ENCODE data around the gene HSPB8.

HSPB8 gene

DNA sequence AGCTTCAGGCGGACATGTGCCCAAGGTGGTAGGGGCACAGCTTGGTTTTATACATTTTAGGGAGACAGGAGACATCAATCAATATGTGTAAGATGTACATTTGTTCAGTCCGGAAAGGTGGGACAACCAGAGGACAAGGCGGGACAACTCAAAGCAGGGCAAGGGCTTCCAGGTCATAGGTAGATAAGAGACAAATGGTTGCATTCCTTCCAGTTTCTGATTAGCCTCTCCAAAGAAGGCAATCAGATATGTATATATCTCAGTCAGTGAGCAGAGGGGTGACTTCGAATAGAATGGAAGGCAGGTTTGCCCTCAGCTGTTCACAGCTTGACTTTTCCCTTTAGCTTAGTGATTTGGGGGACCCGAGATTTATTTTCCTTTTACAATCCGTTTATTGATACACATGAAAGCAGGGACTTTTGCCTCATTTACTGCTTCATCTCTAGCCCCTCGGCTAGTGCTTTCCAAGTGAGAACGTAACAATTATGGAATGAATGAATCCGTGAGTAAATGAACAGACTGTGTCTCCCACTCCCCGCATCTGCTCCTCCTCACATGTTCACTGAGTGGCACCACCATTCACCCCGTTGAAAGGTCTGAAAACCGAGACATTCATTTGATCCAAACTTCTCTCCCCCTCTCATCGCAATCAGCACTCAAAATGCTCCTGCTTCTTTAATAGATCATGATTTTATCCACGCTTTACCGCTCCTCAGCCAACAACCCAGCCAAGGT, 6.9 kb upstream of the HSPB8 start:
- DNase-seq: no peak

DNA sequence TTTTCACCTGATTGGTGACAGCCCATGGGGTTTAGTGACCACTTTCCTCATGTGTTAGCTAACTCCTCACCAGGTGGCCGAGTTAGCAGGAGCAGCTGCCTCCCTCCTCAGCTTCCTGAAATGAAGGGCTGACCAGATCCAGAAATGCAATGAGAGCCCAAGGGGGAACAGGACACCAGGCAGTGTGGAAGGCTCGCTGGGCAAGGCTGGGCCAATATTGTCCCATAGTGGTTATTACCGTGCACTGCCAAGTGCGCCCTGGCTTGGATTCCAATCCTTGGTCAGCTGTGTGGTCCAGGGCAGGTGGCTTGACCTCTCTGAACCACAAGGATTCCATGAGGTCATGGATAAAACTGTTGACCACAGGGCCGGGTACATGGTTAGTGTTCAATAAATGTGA, 3.6 kb upstream of the HSPB8 start:
- no peak for DNase-seq

DNA sequence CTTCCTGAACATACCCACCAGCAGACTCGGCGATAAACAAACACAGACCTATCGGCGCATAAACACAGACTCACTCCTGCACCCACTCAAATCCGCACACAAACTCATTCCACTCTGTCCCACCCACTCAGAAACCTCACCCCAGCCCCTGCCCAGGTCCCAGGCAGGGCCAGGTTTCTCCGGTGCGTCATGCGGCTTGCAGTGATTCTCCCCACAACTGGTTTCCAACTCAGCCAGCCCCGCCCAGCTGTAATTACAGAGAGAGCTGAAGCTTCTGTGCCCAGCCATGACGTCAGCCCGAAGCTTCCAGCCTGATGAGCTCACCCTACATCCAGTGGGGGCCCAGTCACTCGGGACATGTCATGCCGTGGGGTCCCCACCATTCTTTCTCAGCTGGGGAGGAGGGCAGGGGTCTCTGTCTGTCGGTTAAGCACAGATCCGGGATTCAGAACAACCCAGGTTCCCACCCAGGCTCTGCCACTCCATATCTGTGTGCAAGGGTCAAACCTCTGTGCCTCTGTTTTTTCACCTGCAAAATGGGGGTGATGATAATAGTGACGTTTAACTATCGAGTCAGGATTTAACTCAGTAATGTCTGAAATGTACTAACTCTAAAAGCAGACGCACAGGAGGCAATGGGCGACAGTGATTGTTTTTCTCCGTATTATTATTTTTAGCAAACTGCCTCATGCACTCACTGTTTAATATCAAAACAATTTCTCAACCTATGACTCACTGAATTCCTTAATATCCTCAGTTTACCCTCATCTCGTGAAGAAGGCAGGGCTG, 2.3 kb upstream of the HSPB8 start:
- no peak for DNase-seq

DNA sequence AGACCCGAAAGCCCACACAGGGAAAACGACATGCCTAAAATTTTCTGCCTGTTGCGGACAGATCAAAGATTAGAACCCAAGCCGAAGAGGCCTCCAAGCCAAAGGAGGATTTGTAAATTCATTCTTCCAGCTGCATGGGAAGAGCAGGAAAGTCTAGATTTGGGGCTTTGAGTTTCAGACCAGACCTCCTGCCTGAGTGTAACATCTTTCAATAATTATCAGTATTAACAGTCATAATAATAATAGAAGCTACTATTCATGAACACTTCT, 1.7 kb upstream of the HSPB8 start:
- no peak for DNase-seq

DNA sequence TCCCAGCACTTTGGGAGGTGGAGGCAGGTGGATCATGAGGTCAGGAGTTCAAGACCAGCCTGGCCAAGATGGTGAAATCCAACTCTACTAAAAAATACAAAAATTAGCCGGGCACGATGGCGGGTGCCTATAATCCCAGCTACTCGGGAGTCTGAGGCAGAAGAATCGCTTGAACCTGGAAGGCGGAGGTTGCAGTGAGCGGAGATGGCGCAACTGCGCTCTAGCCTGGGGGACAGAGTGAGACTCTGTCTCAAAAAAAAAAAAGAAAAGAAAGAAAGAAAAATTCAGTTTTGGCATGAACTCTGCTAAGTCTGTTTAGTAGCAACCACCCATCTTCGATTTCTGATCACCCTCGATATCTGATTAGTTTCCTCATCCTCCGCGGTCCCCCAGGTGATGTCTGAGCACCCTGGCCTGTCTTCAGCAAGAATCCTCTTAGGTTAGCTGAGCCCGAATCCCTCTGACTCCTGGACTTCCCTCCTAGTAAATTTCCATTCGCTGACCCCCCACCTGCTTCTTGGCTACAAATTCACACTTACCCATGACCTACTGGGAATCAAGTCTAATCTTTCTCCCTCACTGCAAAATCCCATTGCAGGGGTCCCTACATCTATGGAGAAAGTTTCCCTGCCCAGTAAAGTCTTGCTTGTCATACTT, 879 bp upstream of the HSPB8 start:
- no peak for DNase-seq

DNA sequence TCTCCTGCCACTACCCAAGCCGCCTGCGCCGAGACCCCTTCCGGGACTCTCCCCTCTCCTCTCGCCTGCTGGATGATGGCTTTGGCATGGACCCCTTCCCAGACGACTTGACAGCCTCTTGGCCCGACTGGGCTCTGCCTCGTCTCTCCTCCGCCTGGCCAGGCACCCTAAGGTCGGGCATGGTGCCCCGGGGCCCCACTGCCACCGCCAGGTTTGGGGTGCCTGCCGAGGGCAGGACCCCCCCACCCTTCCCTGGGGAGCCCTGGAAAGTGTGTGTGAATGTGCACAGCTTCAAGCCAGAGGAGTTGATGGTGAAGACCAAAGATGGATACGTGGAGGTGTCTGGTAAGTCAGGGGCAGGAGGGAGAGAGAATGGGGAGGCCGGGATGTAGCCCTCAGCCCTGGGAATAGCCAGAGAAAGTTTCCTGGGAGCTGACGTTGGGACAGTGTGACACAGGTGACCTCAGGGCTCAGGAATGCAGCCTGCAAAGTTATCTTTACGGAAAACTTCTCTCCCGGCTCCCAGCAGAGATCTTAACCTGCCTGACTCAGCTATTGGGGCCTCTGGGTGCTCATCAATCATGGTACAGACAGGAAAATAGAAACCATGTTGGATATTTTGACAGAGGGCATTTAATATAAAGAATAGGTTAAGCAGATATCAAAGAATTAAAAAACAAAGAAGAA, 747 bp downstream of the HSPB8 start:
- no peak for DNase-seq

DNA sequence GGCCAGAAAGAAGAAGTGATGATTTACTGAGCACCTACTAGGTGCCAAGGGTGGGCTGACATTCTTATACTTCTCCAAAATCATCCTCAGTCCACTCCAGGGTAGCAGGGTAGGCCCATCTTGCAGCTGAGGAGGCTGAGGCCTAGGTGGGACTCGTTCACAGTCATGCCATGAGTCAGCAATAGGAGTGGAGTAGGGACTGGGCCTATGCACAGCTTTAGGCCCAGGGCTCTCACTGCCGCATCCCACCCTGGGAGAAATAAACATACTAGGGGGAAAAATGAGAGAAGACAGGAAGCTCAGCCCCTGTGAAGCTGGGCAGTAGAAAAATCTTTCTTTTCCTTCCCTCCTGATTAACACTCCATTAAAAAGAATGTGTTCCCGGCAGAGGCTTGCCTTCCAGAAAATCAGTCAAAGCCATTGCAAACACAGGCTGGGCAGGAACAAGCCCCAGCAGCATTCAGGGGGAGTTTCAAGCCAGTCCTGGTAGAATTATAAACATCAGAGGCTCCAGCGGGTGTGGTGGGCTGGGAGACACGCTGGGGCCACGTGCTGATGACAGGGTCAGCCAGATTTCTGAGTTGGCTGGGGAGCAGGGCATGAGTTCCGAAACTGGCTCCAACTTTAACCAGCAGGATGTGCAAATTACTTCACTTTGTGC, 1.8 kb downstream of the HSPB8 start:
- no peak for DNase-seq

DNA sequence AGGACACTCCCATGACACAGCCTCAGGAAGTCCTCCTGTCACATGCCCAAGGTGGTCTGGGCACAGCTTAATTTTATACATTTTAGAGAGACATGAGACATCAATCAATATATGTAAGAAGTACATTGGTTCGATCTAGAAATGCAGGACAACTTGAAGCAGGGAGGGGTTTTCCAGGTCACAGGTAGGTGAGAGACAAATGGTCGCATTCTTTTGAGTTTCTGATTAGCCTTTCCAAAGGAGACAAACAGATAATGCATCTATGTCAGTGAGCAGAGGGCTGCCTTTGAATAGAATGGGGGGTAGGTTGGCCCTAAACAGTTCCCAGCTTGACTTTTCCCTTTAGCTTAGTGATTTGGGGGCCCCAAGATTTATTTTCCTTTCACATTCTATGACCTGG, 2.5 kb downstream of the HSPB8 start:
- no peak for DNase-seq

DNA sequence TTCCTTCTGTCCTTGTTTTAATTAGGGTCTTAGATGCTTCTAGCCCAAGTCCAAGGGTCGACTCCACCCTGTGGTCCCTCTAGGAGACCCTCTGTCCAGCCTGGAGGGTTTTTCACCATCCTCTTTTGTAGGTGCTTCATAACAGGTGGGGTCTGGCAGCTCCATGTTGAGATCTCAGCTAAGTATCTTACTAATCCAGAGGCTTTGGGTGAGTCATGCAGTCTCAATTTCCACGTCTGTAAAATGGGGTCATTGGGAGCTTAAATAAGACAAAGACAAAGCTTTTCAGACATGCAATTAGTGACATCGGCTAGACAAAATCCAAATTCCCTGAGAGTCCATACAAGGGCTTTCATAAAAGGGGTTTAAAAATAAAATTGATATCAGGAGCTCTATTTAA, 3.2 kb downstream of the HSPB8 start:
- DNase-seq: no peak

DNA sequence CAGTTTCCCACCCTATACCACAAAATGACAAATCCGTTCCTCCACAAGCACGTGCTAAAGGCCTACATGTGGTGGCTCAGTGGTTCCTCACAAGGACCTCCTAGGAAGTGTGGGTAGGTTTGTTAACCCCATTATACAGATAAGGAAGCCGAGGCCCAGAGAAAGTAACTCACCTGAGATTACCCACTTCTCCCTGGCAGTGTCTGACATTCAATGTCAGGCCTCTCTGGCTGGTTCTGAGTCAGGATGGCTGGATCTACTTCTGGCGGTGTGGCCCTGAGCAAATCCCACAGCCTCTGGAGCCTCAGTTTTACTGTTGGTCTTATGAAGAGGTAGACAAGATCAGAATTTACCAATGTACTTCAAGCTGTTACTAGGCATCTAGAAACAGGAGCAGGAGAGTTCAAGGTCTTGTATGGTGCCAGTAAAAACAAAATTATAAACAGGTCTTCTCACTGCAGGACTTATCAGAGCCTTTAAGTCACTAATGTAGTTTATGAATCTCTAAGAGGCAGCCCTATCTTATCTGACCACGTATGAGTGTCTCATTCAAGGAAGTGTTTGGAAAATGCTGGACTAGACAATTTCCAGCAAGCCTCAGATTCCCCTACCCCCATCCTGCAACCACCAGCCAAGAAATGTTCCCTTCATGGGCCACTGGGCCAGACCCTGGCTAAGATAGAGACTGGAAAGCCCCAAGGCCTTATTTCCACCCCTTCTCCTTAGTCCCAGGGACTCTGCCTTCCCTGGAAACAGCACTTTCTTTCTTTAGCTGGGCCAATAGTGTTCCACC, 4.2 kb downstream of the HSPB8 start:
- no peak for DNase-seq

DNA sequence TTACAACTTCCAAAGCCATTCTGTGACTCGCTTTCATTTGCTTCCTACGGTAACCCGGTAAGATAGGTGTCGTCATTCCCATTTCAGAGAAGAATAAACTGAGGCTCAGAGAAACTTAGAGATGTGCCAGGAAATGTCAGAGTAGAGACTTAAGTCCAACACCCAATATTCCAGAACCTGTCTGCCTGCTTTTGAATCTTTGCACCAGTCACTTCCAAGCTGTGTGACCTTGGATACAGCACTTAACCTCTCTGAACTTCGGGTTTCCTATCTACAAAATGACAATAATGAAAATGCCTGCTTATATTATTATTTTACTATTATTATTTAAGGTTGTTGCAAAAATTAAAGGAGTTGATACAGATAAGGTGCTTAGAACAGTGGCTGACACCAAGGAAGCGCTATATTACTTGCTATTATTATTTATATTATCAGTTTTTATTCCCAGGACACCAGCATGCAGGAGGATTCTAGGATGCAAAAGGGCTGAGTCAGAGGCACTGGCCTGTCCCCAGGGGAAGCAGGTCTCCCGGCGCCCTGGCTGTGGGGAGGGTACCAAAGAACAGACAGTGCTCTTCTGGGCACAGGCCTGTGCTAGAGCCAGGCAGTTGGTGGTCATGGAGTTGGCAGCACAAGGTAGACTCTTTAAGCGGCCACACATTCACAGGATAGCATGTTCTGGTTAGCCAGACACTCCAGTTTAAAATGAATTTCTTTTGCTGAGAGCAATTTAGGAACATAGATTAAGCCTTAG, 5.4 kb downstream of the HSPB8 start:
- no peak for DNase-seq

DNA sequence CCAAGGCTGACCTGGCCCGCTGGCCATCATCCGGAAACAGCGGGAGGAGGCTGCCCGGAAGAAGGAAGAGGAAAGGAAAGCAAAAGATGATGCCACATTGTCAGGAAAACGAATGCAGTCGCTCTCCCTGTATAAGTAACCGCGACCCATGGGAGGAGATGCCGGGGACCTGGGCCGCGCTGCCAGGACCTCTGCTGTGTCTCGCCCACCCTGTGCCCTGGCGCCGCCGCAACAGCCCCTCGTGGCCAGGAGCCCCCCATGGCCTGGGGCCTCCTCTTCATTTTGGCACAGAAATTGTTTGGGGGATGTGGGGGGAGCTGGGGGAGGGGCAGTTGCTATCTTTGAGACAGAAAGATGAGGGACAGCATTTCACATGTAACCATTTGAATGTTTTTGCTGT, 16.5 kb downstream of the HSPB8 start:
- no peak for DNase-seq

DNA sequence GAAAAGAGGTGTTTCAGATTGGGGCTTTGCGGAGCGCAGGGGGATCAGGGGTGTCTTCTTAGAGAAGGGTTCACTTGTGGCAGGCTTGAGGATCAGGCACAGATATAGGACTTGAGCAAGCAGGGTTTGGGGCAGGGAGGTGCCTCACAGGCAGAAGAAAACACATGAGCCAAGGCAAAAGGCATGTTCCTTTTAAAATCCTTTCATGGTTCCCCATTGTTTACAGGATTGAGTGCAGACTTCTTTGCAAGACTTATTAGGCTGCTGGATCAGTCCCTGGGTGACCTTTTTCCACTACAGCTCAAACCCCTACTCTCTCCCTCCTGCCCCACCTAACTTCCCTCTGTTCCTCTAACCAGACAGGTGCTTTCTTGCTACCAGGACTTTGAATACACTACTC, 19.7 kb downstream of the HSPB8 start:
- no peak for DNase-seq

DNA sequence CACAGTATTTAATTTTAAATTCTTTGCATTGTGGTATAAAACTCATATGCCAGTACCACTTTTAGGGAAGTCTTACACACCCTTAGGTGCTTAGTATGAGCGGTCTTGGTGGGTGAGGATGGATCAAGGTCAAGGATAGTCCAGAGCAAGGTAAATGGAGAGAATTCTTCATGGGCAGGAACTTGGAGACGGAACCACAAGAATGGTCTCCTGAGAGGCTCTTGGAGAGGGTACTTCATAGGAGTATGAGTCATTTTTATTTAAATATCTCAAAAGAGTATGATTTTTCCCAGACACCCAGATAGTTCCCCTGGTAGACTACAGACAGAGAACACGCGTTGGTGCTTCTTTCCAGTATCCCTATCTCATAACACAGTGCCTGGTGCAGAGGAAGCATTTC, 21.9 kb downstream of the HSPB8 start:
- no peak for DNase-seq

DNA sequence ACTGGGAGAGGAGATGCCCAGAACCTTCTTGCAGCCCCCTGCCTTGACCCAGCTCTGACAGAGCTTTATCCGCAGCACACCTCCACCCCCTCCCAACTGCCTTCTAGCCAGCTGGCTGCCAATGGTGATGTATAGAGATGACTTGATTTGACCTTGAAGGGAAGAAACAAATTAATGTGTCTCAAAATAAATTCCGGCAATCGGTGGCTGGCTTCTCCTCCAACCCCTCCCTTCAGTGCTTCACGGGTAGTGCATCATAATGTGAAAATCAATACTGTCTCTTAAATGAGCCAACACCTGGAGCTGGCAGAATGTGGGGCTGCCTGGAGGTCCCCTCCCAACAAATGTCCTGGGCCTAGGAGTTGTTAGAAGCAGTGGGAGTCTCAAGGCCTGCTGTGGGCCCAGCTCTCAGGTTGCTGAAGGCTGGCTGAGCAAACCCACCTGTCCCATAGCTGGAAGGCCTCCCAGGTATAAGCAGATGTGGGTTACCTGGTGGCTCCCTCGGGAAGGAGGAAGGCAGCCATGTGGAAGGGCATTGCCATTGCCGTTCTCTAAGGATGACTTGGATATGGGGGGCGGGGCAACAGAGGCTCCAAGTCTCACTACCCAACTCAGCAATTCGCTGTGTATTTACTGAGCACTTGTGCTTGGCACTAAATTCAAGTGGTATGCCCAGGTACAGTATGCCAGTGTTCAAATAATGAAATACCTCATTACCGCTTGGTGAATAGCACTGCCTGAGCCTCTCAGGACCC, 23.2 kb downstream of the HSPB8 start:
- peak; percentile 29 for DNase-seq

DNA sequence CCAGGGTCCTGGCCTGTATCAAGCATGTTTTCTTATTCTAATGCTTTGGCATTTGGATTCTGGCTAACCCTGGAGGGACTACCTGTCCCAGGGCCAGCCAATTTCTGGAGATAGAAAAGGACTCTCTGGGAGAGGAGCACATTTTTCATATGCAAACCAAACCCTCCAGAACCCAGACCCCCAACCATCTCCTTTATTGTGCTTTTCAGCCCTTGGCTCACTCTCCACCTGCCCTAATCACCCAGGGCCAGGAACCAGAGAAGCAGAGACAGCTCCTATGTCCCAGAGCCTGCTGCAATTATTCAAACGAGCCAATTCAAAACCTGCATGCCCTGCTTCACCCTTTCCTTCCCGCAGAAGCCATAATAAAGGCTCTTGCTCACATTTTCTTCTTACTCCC, 23.8 kb downstream of the HSPB8 start:
- DNase-seq: peak; percentile 68

DNA sequence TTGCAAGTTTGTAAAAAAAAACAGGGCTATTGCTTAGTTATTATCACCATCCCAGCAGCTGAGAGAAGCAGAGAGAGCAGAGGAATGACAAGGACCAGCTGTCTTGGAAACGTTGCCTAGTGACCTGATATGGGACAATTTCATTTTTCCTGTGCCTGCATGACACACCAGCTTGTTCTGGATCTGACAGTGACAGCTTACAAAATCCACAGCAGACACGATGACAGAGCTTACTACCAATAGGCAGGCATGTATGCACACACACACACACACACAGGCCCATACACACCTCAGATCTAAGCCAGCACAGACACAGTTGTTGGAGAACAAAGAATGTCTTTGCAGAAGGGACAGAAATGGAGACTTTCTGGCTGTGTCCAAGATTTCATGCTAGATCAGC, 25.4 kb downstream of the HSPB8 start:
- no peak for DNase-seq

DNA sequence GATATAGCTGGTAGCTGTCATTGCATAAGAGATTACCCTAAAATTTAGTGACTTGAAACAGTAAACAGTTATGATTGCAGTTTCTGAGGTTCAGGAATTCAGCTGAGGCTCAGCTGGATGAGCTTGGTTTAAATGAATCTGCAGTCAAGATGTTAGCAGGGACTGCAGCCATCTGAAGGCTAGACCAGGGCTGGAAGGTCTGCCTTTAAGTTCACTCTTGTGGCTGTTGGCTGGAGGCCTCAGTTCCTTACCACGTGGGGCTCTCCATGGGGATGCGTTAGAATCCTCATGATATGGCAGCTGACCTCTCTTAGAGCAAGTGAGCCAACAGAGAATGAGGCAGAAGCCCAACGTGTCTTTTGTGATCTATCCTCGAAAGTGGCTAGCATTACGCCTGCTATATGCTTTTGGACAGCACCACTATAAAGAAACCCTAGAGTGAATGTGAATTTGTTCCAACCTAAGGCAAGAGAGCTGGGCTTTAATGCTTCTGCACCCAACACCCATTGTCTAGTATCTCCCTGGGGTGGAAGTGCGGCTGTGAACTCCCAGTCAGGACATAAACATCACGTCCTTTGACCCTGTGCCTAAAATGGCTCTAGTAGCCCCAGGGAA, 26.0 kb downstream of the HSPB8 start:
- no peak for DNase-seq

DNA sequence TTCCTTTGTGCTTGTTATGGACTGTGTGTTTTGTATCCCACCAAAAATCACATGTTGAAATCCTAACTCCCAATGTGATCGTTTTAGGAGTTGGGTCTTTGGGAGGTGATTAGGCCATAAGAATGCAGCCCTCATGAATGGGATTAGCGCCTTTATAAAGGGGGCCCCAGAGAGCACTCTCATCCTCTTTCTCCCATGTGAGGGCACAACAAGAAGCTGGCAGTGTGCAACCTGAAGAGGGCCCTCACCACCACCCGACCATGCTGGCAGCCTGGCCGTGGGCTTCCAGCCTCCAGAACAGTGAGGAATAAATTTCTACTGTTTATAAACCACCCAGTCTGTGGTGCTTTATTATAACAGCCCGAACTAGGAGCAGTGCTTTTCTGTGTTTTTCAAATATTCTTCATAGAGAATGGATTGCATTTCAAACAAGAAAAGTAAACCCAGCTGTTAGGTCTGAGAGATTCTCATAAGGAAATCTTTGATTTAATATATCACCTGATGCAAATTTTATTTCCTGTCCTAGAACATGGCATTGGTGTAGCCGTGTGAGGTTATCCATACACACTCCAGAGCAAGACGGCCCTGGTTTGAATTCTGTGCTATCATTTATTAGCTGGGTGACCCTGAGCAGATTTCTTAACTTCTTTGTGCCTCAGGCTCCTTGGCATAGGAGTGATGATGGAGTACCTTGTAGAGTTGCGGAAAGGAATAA, 27.8 kb downstream of the HSPB8 start:
- DNase-seq: peak; percentile 65

Measured in NCI-H526 treated with DMSO at 0.1 percent for 48 hours (cell line).